ENCODE results near the gene TAB2.

GRCh38 chr6:149277621-149278020 is 39.9 kb upstream of the TAB2 start:
- TF ChIP-seq CTCF (conservative IDR thresholded peaks at IDR 0.05; ENCODE audit: low read depth, low read length), result no peak
- TF ChIP-seq EZH2 (IDR thresholded peaks at IDR 0.05; ENCODE audit: borderline replicate concordance, low read depth, low read length, poor library complexity, severe bottlenecking), result no peak

All from A673 (cell line).